Measurements from ENCODE around the gene DTX4.

DNA sequence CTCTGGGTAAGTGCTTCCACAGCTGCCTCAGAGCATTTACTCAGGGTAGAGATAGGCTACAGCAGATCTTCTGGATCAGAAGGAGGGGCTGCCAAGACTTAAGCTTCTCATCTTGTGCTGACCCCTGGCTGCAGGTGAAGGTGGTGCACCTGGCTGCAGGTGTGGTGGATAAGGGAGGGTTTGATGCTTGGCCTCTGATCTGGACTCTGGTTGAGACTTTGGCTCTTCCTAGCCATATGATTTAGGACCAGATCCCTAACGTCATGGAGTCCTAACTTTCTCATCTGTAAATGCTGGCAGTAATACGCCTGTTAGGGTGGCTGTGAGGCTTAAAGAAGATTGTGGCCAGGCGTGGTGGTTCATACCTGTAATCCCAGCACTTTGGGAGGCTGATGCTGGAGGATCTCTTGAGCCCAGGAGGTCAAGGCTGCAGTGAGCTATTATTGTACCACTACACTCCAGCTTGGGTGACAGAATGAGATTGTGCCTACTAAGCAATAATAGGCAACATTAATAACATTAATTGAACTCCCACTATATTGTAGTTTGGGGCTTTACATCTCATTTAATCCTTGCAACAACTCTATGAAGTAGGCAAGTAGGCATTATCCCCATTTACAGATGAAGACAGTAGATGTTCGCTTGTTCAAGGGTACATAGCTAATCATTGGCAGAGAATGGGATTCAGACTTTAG is 10.7 kb downstream of the DTX4 start:
- TF ChIP-seq FOXM1 (IDR thresholded peaks at IDR 0.05; ENCODE audit: borderline replicate concordance) (no peak), ARNT (IDR thresholded peaks at IDR 0.05) (no peak)
